Prostate gland (tissue), 2 donors: Measurements from ENCODE around the gene MAP4K5. TPM values are rescaled to one million over a fixed set of nuclear protein-coding genes. Genes with fewer than 3 reads are reported as not detected.

ENCODE experiments used
- DNase-seq: peaks from one replicate; pipeline ENCODE4 v3.0.0-alpha.2; 2019; ENCODE audit warnings: low spot score
- H3K27ac ChIP-seq, 2 donors: fragments of 200-600 bp; sonication (generic); 2 replicates each; pipeline ENCODE4 v1.5.1; 2017 to 2019
- H3K27me3 ChIP-seq: fragments of 200-600 bp; sonication (generic); replicated peaks from 2 replicates; pipeline ENCODE4 v1.5.1; 2019; ENCODE audit not compliant: insufficient read depth
- H3K36me3 ChIP-seq, 2 donors: fragments of 200-600 bp; sonication (generic); 1 replicate in 1 of 2; 2 replicates in 1 of 2; pipeline versions ENCODE4 v1.5.1 to v1.8.1; 2017 to 2019
- H3K4me1 ChIP-seq: fragments of 200-600 bp; sonication (generic); replicated peaks from 2 replicates; pipeline ENCODE4 v1.5.1; 2019
- H3K4me3 ChIP-seq, 2 donors: fragments of 200-600 bp; sonication (generic); 2 replicates each; pipeline ENCODE4 v1.5.1; 2017 to 2019
- H3K9me3 ChIP-seq: fragments of 200-600 bp; sonication (generic); 2 replicates; pipeline ENCODE4 v1.5.1; 2017
- CTCF ChIP-seq, 4 experiments: fragments of 200-600 bp in 2 of 4; fragments of 450-650 bp in 2 of 4; sonication (generic) in 2 of 4; IDR thresholded peaks; 1 replicate in 3 of 4; 2 replicates in 1 of 4; pipeline ENCODE4 v1.5.1; 2016 to 2019; ENCODE audit warnings: antibody characterized with exemption in 4 of 4, mild to moderate bottlenecking in 2 of 4, moderate library complexity in 2 of 4
- POLR2A ChIP-seq: fragments of 450-650 bp; IDR thresholded peaks from one replicate; pipeline ENCODE4 v1.6.1; 2016; ENCODE audit warnings: antibody characterized with exemption, mild to moderate bottlenecking
- POLR2AphosphoS5 ChIP-seq: sonication (generic); formaldehyde crosslinking; IDR thresholded peaks from one replicate; pipeline ENCODE4 v1.6.1; 2017; ENCODE audit warnings: antibody characterized with exemption
- WGBS: methylation state at CpG from one replicate; pipeline ENCODE4 v1.1.5; 2018; 5-methylcytosine and 5-hydroxymethylcytosine counted together
- intact Hi-C: fragments of 100-400 bp; cut with DNase I; formaldehyde crosslinking; loops from one replicate; pipeline ENCODE4 v1.14.2; 2022
- total RNA-seq, 2 donors: library from RNA; depleted of rRNA; stranded (reverse); fragments of >200 nt; gene quantifications; one replicate each; pipeline ENCODE4 v1.1.0, GENCODE V29; 2016

MAP4K5 gene
- total RNA-seq, 2 donors from 2014 or later, result 76.2 to 102 TPM

GRCh38 chr14:50476134-50476533 is 56.2 kb downstream of the MAP4K5 start:
- TF ChIP-seq CTCF (IDR thresholded peaks at IDR 0.05) (no peak), POLR2AphosphoS5 (no peak), POLR2A (no peak)
- H3K27me3 ChIP-seq, result no peaks in the 10 kb centered on the region
- no peak overlapping the region for H3K27ac ChIP-seq
- H3K9me3 ChIP-seq, result no peaks in the 10 kb centered on the region
- H3K4me1 ChIP-seq, result no peaks in the 10 kb centered on the region
- no peak overlapping the region for H3K4me3 ChIP-seq
- H3K36me3 ChIP-seq, result peaks cover 3 to 4% of the 10 kb centered on the region in 2 donors
- 100% methylated on average over 1 of the region's 1 CpG for WGBS
- intact Hi-C loops, result no loop called here
- no peak for DNase-seq

GRCh38 chr14:50475460-50475859 is 56.9 kb downstream of the MAP4K5 start:
- H3K4me3 ChIP-seq, result no peak overlapping the region
- H3K27me3 ChIP-seq, result no peaks in the 10 kb centered on the region
- H3K9me3 ChIP-seq, result no peaks in the 10 kb centered on the region
- TF ChIP-seq CTCF (IDR thresholded peaks at IDR 0.05) (no peak), POLR2AphosphoS5 (no peak), POLR2A (no peak)
- DNase-seq, result no peak
- 18% methylated on average over 1 of the region's 1 CpG for WGBS
- no peak overlapping the region for H3K27ac ChIP-seq
- peaks cover 3 to 4% of the 10 kb centered on the region in 2 donors for H3K36me3 ChIP-seq
- intact Hi-C loops, result no loop called here
- H3K4me1 ChIP-seq, result no peaks in the 10 kb centered on the region

DNA sequence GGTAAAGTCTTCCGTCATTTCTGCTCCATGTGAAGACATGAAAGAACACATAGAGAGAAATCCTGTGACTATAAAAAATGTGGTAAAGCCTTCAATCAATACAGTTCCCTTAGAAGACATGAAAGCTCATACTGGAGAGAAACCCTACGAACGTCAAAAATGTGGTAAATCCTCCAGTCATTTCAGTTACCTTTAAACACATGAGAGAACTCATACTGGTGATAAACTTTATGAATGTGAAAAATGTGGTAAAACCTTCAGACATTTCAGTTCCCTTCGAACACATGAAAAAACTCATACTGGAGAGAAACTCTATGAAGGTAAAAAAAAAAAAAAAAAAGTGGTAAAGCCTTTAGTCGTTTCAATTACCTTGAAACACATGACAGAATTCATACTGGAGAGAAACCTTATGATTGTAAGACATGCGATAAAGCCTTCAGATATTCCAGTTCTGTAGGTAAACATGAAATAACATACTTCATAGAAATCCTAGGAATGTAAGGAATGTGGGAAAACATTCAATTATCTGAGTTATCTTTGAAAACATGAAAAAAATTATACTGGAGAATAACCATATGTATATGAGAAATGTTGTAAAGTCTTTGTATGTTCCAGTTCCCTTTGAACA is 60.4 kb downstream of the MAP4K5 start:
- no peak overlapping the region for H3K27ac ChIP-seq
- no peaks in the 10 kb centered on the region for H3K27me3 ChIP-seq
- H3K36me3 ChIP-seq, result peaks cover 3 to 4% of the 10 kb centered on the region in 2 donors
- TF ChIP-seq POLR2A, result no peak
- no peaks in the 10 kb centered on the region for H3K9me3 ChIP-seq
- H3K4me1 ChIP-seq, result no peaks in the 10 kb centered on the region
- WGBS, result 76% methylated on average over 6 of the region's 6 CpGs
- DNase-seq, result no peak
- H3K4me3 ChIP-seq, result no peak overlapping the region
- intact Hi-C loops, result no loop called here

GRCh38 chr14:50469982-50470381 is 62.4 kb downstream of the MAP4K5 start:
- no peak overlapping the region for H3K27ac ChIP-seq
- no peak for DNase-seq
- peaks cover 2 to 4% of the 10 kb centered on the region in 2 donors for H3K36me3 ChIP-seq
- TF ChIP-seq POLR2AphosphoS5 (no peak), POLR2A (no peak), CTCF (IDR thresholded peaks at IDR 0.05) (no peak)
- H3K4me3 ChIP-seq, result no peak overlapping the region
- H3K4me1 ChIP-seq, result no peaks in the 10 kb centered on the region
- WGBS, result 48% methylated on average over 1 of the region's 1 CpG
- no peaks in the 10 kb centered on the region for H3K9me3 ChIP-seq
- no peaks in the 10 kb centered on the region for H3K27me3 ChIP-seq
- intact Hi-C loops, result no loop called here

- H3K9me3 ChIP-seq, result no peaks in the 10 kb centered on the region
- no peak overlapping the region for H3K4me3 ChIP-seq
- no peaks in the 10 kb centered on the region for H3K36me3 ChIP-seq
- WGBS, result 96% methylated on average over 2 of the region's 2 CpGs
- DNase-seq, result no peak
- intact Hi-C loops, result no loop called here
- no peaks in the 10 kb centered on the region for H3K27me3 ChIP-seq
- no peak for TF ChIP-seq POLR2A
- no peak for TF ChIP-seq CTCF (IDR thresholded peaks at IDR 0.05)
- TF ChIP-seq POLR2AphosphoS5, result no peak
- H3K4me1 ChIP-seq, result no peaks in the 10 kb centered on the region
- H3K27ac ChIP-seq, result no peak overlapping the region
Observed at GRCh38 chr14:50462111-50462510, 70.3 kb downstream of the MAP4K5 start.
